ENCODE data around the gene HAPLN2.

The HAPLN2 gene

DNA sequence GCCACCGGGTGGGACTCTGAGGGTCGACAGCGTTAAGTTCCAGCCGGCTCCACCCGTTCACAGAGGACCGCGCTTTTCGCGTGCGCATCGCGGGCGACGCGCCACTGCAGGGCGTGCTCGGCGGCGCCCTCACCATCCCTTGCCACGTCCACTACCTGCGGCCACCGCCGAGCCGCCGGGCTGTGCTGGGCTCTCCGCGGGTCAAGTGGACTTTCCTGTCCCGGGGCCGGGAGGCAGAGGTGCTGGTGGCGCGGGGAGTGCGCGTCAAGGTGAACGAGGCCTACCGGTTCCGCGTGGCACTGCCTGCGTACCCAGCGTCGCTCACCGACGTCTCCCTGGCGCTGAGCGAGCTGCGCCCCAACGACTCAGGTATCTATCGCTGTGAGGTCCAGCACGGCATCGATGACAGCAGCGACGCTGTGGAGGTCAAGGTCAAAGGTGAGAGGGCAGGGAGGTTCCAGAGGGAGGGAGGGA, 27.6 kb downstream of the HAPLN2 start:
- DNase-seq, result no peak

DNA sequence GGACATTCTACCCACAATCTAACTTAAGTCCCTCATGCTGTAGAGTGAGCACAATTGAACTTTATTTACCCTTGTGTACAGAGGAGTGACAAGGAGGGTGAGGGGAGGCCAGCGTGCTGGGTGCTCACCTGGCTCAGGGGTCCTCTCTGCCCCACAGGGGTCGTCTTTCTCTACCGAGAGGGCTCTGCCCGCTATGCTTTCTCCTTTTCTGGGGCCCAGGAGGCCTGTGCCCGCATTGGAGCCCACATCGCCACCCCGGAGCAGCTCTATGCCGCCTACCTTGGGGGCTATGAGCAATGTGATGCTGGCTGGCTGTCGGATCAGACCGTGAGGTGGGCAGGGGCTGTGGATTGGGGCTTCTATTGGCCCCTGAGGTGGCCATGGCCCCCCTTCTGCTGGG, 28.1 kb downstream of the HAPLN2 start:
- DNase-seq, result no peak

DNA sequence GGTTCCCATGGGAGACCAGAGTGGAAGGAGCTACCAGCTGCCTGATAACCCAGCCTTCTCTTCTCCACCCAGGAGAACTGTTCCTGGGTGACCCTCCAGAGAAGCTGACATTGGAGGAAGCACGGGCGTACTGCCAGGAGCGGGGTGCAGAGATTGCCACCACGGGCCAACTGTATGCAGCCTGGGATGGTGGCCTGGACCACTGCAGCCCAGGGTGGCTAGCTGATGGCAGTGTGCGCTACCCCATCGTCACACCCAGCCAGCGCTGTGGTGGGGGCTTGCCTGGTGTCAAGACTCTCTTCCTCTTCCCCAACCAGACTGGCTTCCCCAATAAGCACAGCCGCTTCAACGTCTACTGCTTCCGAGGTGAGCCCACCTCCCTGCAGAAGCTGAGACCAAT, 29.3 kb downstream of the HAPLN2 start:
- DNase-seq, result no peak

DNA sequence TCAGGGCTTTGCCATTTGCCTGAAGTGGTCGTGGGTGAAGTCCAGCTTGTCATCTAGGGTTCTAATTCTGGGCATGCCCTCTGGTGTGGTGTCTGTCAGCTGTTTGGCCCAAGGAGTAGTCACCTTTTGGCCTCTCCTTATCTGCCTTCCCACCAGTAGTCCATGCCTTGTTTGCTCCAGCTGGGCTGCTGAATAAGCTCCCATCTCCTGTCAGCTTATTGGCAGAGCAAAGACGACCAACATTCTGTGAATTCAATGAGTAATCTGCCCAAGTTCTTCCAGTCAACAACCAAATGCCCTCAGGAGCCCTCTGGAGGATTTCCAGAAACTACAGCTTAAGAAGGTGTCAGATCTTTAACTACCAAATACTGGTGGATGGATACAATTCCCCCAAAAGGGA, 29.7 kb downstream of the HAPLN2 start:
- no peak for DNase-seq

DNA sequence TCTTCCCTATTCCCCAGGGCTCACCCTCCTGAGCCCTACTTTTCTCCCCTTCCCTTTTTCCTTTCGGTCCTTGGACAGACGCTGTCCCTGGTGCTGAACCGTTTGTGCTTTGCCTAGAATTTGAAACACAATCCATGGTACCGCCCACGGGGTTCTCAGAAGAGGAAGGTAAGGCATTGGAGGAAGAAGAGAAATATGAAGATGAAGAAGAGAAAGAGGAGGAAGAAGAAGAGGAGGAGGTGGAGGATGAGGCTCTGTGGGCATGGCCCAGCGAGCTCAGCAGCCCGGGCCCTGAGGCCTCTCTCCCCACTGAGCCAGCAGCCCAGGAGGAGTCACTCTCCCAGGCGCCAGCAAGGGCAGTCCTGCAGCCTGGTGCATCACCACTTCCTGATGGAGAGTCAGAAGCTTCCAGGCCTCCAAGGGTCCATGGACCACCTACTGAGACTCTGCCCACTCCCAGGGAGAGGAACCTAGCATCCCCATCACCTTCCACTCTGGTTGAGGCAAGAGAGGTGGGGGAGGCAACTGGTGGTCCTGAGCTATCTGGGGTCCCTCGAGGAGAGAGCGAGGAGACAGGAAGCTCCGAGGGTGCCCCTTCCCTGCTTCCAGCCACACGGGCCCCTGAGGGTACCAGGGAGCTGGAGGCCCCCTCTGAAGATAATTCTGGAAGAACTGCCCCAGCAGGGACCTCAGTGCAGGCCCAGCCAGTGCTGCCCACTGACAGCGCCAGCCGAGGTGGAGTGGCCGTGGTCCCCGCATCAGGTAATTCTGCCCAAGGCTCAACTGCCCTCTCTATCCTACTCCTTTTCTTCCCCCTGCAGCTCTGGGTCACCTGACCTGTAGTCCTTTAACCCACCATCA, 33.1 kb downstream of the HAPLN2 start:
- DNase-seq, result peak; percentile 73 to 90 (median 79)

DNA sequence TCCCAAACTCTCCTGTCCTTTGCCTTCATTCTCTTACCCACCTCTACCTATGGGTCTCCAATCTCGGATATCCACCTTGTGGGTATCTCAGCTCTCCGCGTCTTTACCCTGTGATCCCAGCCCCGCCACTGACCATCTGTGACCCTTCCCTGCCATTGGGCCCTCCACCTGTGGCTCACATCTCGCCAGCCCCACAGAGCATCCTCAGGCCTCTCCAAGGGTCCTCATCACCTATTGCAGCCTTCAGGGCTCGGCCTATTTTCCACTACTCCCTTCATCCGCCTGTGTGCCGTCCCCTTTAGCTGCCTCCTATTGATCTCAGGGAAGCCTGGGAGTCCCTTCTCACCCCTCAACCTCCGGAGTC, 33.8 kb downstream of the HAPLN2 start:
- no peak for DNase-seq

DNA sequence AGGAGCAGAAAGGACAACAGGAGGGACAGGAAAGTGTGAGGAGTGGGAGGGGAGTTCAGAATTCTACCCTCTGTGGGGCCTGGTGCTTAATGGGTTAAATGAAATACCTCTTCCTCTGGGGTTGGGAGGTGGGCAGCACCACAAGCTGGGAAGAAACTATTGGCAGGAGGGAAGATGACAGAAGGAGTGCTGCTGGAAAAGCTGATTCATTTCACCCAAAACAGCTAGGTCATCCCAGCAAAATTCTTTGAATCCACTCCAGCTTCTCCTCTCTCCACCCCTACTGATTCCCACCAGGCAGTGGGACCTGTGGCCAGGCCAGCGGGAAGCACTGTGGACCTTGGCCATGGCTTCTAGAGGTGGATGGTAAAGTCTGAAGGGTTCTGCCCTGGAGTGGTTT, 35.5 kb downstream of the HAPLN2 start:
- DNase-seq, result no peak

DNA sequence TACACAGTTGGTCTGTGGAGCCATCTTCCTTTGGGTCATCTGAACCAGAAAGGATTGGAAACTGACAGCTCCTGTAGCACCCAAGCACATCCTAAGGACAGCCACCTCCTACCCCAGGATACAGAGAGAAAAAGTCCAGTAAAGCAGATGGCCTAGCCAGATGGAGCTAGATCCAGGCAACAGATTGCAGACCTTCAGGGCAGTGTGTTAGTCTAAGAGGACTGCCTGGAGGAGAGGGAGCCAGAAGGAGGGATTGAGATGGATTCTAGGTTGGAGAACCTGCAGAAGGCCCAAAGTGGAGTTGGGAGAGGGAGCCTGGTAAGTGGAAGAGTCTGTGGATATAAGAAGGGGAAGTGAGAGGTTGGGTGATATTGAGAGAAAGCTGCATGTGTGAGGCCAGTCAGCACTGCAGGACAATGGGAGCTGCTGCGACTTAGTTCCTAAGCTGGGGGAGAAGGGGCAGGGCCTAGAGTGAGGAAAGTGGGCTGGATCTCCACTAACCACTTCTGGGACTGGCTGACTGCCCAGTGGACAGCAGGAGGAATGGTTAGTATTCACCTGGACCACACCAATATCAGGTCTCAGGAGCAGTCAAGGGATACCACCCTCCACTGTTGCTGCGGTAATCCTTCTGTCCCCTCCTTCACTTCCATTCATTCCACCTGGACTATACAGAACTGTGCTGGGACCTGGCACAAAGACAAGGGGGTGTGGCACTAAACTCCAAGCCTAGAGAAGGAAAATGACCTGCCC, 36.1 kb downstream of the HAPLN2 start:
- no peak for DNase-seq

DNA sequence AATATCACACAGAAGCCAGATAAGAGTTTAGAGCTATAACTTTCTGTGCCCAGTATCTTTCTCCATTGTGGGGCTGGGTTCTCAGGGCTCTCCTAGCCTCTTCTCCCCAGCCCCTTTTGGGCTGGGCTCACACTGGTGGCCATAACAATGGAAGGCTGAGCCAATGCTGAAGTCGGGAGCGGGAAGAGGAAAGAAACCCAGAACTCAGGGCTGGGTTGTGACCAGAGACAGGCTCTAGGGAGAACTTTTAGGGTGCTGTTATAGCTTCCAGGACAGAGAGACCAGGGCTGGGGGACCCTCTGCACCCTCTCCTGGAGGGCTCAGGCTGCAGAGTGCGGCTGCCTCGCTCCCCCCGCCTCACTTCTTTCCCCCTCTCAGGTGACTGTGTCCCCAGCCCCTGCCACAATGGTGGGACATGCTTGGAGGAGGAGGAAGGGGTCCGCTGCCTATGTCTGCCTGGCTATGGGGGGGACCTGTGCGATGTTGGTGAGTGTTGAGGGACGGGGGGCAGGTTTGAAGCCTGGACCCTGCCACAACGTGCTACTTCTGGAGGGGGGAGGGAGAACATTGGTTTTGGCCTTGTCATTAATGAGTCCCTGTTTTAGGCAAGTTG, 36.8 kb downstream of the HAPLN2 start:
- no peak for DNase-seq

DNA sequence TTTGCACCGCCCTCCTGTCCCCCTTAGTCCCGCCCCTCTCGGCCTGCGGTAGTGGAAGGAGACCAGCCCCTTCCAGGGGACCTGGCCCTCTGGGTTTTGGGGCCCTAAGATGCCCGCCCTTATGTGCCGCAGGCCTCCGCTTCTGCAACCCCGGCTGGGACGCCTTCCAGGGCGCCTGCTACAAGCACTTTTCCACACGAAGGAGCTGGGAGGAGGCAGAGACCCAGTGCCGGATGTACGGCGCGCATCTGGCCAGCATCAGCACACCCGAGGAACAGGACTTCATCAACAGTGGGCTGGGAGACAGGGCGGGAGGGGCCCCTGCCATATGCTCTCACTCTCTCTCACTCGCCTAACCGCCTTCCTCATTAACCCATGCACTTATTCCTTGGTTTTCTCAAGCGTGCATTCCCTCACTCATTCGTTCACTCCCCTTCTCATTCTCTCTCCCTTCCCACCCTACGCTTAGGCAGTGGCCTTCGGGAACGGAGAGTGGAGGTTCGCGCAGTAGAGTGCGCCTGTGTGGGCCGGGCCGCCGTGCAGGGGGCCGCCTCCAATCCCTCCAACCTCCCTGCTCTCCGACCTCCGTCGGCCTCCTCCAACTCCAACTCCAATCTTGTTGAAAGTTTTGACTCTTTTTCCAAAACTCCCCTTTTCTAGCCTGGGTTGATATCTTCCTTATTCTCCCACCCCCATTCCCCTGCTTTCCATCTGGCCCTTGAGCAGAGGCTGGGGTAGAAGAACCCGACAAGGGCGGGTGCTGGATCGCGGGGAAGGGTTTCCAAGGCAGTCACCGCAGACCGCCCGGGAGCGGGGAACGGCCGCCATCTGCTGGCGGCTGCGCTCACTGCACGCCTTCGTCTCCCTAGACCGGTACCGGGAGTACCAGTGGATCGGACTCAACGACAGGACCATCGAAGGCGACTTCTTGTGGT, 37.9 kb downstream of the HAPLN2 start:
- DNase-seq, result peak; percentile 71 to 83 (median 77)

DNA sequence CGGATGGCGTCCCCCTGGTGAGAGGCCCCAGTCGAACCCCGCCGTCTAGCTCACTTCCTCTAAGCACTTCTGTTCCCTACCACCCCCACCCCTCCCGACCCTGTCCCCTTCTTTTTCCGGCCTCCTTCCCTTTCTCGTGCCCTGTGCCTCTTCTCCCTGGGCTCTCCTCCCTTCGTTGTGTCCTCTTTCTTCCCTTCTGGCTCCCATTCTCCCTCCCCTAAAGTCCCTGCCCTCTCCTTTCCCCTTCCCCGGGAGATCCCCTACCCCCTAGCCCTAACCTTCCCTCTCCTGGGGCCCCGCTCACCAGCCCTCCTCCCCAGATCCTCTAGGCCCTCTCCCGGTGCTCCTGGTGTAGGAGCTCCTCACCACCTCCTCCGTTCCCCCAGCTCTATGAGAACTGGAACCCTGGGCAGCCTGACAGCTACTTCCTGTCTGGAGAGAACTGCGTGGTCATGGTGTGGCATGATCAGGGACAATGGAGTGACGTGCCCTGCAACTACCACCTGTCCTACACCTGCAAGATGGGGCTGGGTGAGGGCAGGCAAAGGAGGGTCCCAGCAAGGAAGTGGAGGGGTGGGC, 38.6 kb downstream of the HAPLN2 start:
- DNase-seq, result no peak

DNA sequence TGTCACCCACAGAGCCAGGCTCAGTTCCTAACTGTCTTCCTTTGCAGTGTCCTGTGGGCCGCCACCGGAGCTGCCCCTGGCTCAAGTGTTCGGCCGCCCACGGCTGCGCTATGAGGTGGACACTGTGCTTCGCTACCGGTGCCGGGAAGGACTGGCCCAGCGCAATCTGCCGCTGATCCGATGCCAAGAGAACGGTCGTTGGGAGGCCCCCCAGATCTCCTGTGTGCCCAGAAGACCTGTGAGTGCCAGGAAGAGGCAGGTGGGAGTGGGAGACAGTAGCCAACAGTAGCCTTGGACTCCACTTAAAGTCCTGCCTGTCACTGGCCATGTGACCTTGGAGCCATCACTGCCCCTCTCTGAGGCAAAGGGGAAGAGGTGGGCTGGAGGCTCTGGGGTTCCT, 39.3 kb downstream of the HAPLN2 start:
- DNase-seq, result no peak

DNA sequence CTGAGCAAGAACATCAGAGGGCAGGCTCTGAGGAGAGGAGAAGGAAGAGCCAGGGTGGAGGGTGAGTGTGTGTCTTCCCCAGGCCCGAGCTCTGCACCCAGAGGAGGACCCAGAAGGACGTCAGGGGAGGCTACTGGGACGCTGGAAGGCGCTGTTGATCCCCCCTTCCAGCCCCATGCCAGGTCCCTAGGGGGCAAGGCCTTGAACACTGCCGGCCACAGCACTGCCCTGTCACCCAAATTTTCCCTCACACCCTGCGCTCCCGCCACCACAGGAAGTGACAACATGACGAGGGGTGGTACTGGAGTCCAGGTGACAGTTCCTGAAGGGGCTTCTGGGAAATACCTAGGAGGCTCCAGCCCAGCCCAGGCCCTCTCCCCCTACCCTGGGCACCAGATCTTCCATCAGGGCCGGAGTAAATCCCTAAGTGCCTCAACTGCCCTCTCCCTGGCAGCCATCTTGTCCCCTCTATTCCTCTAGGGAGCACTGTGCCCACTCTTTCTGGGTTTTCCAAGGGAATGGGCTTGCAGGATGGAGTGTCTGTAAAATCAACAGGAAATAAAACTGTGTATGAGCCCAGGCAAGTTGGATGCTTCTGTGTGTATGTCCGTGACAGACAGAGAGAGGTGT, 39.8 kb downstream of the HAPLN2 start:
- no peak for DNase-seq

DNA sequence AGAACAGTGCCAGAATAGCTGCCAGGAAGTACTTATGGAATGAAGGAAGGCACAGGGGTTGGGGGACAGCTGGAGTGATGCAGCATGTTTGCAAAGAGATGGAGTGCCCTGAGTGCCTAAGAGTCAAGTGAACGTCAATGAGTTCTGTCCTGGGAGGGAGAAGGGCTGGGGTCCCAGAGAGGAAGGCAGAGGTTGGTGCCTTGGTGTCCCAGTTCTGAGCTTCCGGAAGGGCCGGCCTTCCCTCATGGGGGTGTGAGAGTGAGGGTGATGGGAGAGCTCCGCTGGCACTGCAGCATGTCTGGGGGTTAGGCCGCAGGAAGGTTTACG, 40.4 kb downstream of the HAPLN2 start:
- no peak for DNase-seq

DNA sequence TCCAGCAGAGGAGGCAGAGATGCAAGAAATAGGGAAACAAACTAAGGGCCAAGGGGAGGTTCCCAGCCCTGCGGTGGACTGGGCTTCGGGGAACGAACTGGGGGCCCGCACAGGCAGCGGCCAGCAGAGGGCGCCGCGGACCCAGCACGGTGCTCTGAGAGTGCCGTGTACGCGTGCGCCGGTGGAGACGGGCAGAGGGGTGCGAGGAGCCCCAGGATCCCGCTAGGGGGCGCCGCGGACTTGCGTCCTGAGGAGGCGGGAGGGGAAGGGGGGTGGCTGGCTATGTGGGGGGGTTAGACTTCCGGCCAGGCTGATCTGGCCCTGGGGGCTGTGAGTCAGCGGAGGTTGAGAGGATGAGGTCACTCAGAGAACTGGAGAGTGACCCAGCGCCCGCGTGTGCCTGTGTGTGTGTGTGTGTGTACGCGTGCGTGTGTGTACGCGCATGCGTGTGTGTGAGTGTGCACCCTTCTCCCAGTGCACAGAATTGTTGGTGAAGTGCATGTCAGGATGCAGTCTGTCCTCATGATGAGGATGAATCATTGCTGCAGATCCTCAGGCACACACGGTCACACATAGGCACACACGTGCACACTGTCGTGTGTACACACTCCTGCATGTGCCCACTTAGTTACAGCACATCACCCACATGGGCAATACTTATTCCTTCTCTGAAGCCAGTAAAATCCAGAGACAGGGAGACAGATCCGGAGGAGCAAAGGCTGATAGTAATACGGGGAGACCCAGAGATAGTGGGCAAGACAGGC, 41.0 kb downstream of the HAPLN2 start:
- peak; percentile 98 to 100 (median 99) for DNase-seq

DNA sequence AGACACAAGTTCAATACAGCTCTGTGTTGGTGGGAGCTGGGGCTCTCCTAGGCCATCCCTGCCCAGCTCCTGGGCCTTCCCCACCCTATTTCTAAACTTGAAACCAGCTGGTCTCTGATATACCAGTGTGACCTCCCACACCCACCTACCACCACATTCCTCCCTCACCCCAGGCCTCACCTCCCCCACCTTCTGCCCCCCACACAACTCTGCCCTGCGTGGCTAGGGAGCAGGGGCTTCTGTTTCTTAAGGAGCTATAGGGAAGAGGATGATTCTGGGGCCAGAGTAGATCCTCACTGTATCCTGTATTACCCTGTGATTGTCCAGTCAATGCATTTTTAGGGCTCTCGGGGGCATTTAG, 41.5 kb downstream of the HAPLN2 start:
- no peak for DNase-seq

DNA sequence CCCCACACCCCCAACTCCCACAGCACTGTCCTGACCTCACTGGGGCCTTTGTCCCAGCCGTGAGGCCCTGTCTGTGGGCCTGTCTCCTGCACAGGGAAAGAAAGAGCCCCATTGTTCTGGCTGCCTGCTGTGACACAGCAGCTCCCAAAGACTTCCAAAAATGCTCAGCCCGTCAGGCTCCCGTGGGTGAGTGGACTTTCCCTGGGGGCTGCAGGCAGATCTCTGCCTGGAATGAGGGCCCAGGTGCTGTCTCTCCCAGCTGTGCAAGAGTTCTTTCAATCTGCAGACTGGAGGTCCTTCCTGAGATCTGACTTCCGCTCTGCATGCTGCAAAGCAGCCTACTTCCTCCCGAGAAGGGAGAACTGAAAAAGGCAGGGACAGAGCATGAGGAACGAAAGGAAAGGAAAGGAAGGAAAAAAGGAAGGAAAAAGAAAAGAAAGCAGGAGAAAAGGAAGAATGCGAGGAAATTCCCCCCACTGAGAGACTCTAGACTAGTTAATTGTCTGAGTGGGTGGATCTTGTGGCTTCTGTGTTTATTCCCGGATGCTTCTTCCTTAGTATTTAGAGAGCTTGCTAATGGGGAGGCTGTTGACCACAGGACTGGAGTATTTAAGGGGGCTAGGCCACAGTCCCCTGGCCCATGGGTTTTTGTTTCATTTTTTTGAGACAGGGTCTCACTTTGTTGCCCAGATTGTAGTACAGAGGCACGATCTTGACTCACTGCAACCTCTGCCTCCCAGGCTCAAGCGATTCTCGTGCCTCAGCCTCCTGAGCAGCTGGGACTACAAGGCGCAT, 43.0 kb downstream of the HAPLN2 start:
- DNase-seq, result peak; percentile 58 to 70 (median 61)

DNA sequence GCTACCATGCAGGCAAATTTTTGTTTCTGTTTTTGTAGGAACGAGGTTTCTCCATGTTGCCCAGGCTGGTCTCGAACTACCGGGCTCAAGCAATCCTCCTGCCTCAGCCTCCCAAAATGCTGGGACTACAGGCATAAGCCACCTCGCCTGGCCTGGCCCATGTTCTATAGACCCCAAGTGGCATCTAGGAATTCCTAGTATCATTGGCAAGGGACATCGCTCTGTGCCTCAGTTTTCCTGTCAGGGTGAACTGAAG, 43.5 kb downstream of the HAPLN2 start:
- no peak for DNase-seq

DNA sequence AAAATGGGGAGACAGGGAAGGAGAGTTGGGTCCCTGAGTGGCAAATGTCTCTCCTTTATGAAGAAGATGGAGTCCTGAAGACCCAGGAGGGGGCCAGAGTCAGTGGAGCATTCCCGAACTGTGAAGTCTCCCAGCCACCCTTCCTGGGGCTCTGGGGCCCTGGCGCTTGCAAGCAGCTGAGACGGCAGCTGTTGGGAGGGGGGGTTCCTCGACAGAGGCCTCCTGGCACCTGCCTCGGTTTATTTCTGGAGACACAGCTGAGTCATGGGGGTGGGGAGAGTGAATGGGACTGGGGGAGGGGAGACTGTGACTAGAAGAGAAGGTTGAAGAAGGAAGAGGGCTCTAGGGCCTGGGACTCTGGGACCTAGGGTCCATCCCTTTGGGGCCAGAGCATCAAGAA, 44.0 kb downstream of the HAPLN2 start:
- DNase-seq, result no peak

DNA sequence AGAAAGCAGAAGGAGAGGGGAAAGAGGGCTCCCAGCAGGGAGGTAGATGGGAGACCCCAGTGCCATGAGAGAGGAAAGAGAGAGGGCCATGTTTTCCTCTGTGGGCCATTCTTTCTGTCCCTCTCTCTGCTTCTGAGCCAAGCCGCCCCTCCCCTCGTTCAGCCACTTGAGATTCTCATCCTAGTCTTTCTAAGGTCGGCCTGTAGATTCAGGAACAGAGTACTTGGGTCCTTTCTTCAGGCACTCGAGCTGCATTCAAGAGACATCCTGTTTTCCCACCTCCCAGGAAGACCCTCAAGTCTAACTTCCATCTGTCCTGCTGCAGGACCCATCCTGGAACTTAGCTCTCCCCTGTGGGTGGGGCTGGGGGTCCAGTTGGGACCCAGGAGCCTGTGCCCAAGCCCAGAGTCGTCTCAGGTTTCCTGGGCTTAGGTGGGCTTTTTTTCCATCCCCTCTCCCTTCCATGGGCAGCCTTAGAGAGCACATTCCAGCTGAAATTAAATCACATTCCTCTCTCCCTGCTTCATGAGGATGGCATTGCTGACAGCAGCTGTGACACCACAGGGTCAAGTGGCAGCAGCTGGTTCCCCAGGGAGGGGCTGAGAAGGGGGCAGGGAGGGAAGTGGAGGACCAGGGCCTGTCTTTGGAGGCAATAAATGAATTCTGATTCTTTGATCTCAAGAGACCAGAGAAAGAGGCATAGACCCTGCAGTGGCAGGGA, 45.0 kb downstream of the HAPLN2 start:
- DNase-seq, result no peak

All from suppressor macrophage treated with lipopolysaccharide for 1 hour (primary cell).